Superior temporal gyrus (tissue), 1 donor: ENCODE results near the gene HNF4A.
A peak's percentile ranks its signal among the peaks of the same experiment; 100 is the strongest.

Experiments
- DNase-seq: peaks from one replicate; pipeline ENCODE4 v3.0.0-alpha.2; 2016; ENCODE audit errors: extremely low spot score

HNF4A gene

DNA sequence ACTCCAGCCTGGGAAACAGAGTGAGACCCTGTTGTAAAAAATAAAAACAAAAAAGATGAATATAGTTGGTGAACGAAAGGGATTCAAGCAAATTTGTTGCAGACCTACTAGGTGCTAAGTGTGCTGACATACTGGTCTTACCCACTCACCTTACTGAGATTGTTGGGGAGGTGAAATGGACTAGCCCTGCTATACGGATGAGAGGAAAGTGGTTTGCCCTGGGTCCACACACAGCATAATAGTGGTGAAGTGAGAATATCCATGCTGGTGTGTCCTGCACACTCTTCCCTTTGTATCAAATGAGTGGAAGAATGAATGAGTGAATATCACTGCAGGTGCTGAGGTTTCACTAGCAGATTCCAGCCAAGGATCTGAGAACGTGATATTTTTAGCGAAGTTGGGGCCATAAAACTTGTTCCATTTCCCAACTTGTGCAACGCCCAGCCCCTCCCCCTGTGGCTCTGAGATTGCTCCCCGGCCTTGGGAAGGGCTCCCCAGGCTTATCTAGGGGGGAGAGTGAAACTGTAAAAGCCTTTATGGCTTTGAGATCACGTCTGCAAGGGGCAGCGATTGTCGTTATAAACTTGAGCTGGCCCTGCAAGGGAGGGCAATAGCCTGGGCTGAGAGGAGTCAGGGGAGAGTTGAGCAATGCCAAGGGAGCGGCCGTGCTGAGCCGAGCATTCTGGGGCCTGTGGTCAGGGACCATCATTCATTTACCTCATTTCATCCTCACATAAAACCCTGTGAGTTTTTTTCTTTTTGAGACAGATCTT, 87.0 kb downstream of the HNF4A start:
- no peak for DNase-seq

DNA sequence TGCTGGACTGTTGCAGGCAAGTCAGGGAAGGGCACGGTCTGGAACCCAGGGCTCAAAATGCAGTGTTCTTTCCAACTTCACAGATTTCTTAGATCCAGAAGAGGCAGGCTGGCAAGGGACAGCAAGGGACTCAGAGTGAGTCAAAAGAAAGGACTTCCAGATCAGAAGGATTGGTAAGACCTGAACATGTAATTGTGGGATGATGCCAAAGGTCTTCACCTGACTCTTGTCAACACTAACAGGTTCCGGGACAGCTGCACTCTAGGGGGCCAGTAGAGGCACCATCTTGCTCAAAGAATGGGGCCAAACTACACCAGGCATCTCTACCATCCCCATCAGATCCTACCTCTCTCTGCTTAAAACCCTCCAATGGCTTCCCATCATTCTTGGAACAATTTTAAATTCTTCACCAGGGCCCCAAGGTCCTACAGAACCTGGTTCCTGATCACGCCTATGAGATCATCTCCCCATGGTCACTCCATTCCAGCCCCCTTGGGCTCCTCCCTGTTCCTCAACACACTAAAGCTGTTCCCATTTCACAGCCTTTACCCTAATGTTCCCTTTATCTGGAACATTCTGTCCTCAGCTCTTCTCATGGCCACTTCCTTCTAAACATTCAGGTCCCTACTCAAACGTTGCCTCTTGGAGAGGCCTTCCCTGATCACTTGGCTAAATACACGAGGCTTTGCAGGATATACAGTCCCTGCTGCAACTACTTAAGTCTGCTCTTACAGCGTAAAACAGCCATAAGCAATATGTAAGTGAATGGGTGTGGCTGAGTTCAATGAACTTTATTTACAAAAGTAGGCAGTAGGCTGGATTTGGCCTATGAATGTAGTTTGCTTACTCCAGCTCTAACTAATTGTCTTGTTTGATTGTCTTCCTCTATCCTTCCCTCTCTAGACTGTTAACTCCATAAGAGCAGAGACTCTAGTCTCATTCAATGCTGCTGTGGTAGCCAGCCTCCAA, 90.5 kb downstream of the HNF4A start:
- DNase-seq, result no peak

GRCh38 chr20:44447827-44448419, 92.4 kb downstream of the HNF4A start:
- no peak for DNase-seq

DNA sequence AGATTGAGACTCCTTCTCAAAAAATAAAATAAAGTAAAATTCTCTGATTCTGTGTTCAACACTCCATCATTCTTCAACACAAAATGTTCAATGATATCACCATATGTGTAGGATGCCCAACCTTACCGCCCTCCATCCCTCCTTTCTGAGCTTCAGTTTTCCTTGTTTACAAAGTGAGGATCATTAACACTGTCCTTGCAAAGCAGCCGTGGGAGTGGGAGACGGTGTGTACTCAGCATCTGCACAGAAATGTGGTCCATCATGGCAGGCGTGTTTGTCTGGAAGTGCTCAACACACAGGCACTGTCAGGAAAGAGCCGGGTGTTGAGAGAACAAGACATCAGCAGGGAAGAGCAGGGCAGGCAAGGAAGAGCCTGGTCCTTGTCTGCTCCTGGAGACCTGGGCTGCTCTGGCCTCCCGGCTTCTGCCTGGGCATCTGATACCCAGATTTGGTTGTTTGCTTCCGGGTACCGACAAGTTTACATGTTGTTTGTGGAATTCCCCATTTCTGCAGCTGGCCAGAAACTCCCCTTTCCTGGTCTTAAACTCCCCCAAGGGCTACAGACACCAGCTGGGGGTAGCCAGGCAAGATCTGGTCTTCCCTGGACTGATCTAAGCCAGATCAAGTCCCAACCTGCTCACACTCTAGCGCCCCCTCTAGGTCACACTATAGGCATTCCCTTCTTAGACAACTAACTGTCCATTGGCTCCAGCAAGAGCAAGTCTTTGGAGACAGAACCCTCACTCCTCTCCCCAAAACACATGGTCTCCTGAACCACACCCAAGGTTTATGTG, 93.5 kb downstream of the HNF4A start:
- DNase-seq, result no peak

- no peak for DNase-seq
Observed at GRCh38 chr20:44449864-44450263, 94.4 kb downstream of the HNF4A start.

GRCh38 chr20:44450281-44450889, 94.9 kb downstream of the HNF4A start:
- DNase-seq, result no peak

DNA sequence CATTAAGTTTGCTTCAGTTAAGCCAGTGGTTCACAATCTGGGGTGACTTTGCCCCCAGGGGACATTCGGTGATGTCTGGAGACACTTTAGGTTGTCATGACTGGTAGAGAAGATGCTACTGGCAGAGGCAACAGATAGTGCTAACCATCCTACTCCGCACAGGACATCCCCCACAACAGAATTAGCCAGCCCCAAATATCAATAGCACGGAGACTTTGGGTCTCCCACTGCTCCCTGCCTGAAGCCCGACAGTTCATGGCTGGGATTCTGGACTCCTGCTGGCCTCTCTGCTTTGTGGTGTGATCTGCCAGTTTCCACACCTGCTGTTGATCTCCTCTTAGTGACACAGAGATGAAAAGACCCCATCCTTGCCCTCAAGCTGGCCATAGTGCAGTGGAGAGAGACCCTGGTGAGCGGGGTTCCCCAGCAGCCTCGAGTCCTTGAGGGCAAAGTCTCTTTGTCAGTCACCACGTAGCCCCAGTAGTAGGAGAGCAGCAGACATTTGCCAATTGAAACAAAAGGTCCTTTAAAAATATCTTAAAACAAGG, 95.5 kb downstream of the HNF4A start:
- DNase-seq, result no peak

- DNase-seq, result no peak
Observed at GRCh38 chr20:44454306-44454963, 98.9 kb downstream of the HNF4A start.

DNA sequence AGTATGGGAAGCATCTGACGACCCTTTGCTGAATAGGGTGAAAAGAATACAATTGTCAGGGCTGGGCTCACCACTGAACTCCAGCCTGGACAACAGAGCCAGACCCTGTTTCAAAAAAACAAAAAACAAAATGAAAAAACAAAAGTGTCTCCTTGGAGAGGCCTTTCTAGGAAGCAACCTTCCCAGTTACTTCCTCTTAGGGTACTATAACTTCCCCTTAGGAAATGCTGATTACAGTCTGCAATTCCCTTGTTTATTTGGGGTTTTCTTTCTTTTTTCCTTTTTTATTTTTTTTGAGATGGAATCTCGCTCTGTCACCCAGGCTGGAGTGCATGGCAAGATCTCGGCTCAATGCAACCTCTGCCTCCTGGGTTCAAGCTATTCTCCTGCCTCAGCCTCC, 99.6 kb downstream of the HNF4A start:
- DNase-seq, result no peak

GRCh38 chr20:44456611-44457010, 101.1 kb downstream of the HNF4A start:
- DNase-seq, result no peak

DNA sequence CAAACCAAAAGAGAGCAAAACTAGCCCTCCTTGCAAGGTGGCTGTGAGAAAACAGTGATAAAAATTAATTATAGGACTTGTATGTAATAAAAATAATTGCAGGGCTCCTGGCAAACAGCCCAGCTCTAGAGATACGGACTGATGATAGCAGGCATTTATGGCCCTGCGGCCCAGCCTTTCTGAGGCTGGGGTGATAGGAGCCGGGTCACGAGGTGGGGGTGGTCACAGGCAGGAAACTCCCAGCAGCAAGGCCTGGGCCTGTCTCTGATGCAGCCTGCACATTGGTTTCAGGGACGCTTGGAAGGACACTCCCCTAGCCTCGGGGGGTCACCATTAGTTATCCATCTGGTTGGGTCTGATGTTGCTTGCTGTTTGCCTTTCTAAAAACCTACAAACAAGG, 101.5 kb downstream of the HNF4A start:
- no peak for DNase-seq

- no peak for DNase-seq
Observed at GRCh38 chr20:44459271-44459670, 103.8 kb downstream of the HNF4A start.

DNA sequence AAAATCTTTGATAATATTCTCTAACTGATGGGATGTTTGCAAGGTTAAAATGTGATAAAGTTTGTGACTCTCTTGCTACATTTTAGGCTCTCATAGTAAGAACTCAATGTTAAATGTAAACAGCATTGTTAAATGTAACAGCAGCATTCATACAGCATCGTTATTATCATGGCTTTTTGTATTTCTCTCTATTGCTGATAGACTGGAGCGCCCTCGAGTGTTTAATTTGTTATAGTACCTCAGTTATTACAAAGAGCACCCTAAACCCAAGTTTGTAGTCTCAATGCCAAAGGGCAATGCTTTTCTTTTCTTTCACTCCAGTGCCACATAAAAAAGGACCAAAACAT, 105.3 kb downstream of the HNF4A start:
- peak; percentile 58 for DNase-seq

DNA sequence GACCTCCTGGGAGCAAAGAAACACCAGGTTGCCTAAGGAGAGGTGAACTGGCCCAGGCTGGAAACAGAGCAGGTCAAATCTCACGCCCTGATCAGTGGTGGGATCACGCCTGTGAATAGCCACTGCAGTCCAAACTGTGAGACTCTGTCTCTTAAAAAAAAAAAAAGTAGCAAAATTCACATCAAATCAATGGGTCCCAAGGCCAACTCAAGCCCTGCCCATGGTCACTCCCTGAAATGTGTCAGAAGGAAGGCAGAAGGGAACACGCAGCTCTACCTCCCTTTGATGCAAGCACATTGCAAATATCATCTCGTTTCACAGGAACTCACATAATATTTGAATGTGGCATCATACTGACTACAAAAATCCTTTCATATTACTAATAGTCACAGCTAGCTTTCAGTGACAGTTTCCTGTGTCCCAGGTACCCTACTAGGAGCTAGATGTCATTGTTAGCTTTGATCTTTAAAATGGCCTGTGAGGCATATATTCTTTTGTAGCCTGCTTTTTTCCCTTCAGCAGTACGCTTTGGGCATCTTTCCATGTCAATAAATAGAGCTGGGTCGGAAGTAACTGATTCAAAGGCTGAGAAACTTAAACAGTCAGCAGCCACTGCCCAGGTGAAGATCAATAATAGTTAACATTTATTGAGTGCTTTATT, 105.8 kb downstream of the HNF4A start:
- no peak for DNase-seq

DNA sequence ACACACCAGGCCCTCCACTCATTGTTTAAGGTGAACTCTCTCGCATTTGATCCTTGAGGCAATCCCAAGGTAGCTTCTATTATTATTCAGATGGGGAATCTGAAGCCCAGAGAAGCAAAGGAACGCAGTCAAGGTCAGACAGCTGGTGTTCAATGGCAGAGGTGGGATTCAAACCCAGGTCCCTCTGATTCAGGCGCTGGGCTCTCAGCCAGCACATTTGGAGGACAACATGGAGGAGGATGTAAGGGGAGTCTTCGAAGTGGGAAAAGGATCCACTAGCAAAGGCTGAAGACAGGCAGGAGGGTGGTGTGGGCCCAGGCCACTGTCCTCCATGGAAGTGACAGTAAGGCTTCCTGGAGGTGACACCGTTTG, 106.3 kb downstream of the HNF4A start:
- no peak for DNase-seq

GRCh38 chr20:44463466-44463865, 108.0 kb downstream of the HNF4A start:
- no peak for DNase-seq

- DNase-seq, result no peak
Observed at GRCh38 chr20:44464514-44464913, 109.0 kb downstream of the HNF4A start.

- DNase-seq, result no peak
Observed at GRCh38 chr20:44465001-44465560, 109.6 kb downstream of the HNF4A start.

GRCh38 chr20:44467289-44467883, 111.9 kb downstream of the HNF4A start:
- no peak for DNase-seq
